HEK293 (cell line): ENCODE measurements around the gene MTMR12.

ENCODE experiments used
- CTCF ChIA-PET: fragments of 350-600 bp; formaldehyde crosslinking; extraction: SDS; loops from one replicate; lab custom pipeline; 2021; ENCODE audit warnings: antibody characterized with exemption; lab: Yijun Ruan, JAX
- POLR2A ChIA-PET: fragments of 300-600 bp; formaldehyde crosslinking; extraction: SDS; loops from one replicate; lab custom pipeline; 2020; ENCODE audit warnings: antibody characterized with exemption, inconsistent platforms; lab: Yijun Ruan, JAX
- H3K27ac ChIP-seq: fragments of 200-500 bp; sonication (Bioruptor generic); 2 replicates; pipeline ENCODE4 v1.5.1; 2014; ENCODE audit warnings: low read depth, low read length, control low read depth, inconsistent platforms; ENCODE audit errors: extremely low read depth
- H3K36me3 ChIP-seq, 2 experiments: fragments of 200-500 bp in 1 of 2; sonication (Bioruptor generic) in 1 of 2; 1 replicate in 1 of 2; 2 replicates in 1 of 2; pipeline ENCODE4 v1.5.1; 2014 to 2017; ENCODE audit warnings: inconsistent platforms in 2 of 2, low read length in 2 of 2; ENCODE audit not compliant: control insufficient read depth in 2 of 2, insufficient read depth in 1 of 2
- H3K4me1 ChIP-seq: fragments of 200-500 bp; sonication (Bioruptor generic); 2 replicates; pipeline ENCODE4 v1.5.1; 2014; ENCODE audit warnings: mild to moderate bottlenecking, low read length, inconsistent platforms; ENCODE audit not compliant: control insufficient read depth, insufficient read depth
- H3K4me3 ChIP-seq: 2 replicates; pipeline ENCODE4 v1.5.1; 2011; ENCODE audit warnings: low read depth, mild to moderate bottlenecking, control low read depth, low read length, moderate library complexity
- H3K9me3 ChIP-seq: fragments of 200-500 bp; sonication (Bioruptor generic); 2 replicates; pipeline ENCODE4 v1.5.1; 2014; ENCODE audit warnings: low read depth, low read length, inconsistent platforms; ENCODE audit not compliant: control insufficient read depth, insufficient read depth
- GFI1B ChIP-seq: fragments of 450-650 bp; formaldehyde crosslinking; IDR thresholded peaks from 2 replicates; pipeline ENCODE4 v1.5.1; 2016; ENCODE audit warnings: missing biosample characterization, missing genetic modification characterization
- HOXA7 ChIP-seq: sonication (generic); formaldehyde crosslinking; IDR thresholded peaks from 2 replicates; pipeline ENCODE4 v1.8.1; 2022; ENCODE audit warnings: missing genetic modification reagents, borderline replicate concordance
- KLF10 ChIP-seq: fragments of 450-650 bp; IDR thresholded peaks from 2 replicates; pipeline ENCODE4 v1.5.1; 2018; ENCODE audit warnings: missing biosample characterization, mild to moderate bottlenecking, missing genetic modification characterization
- KLF16 ChIP-seq: fragments of 450-650 bp; formaldehyde crosslinking; IDR thresholded peaks from 2 replicates; pipeline ENCODE4 v1.5.1; 2017; ENCODE audit warnings: missing biosample characterization, missing genetic modification characterization
- SP3 ChIP-seq: fragments of 450-650 bp; formaldehyde crosslinking; IDR thresholded peaks from 2 replicates; pipeline ENCODE4 v1.5.1; 2016; ENCODE audit warnings: missing biosample characterization, missing genetic modification characterization
- YY1 ChIP-seq: fragments of 450-650 bp; formaldehyde crosslinking; IDR thresholded peaks from 2 replicates; pipeline ENCODE4 v1.5.1; 2018; ENCODE audit warnings: missing biosample characterization, missing genetic modification characterization
- ZBTB7A ChIP-seq: fragments of 450-650 bp; formaldehyde crosslinking; IDR thresholded peaks from 2 replicates; pipeline ENCODE4 v1.5.1; 2016; ENCODE audit warnings: low read depth, missing biosample characterization, missing genetic modification characterization
- ZNF132 ChIP-seq: fragments of 450-650 bp; formaldehyde crosslinking; IDR thresholded peaks from 2 replicates; pipeline ENCODE4 v1.5.1; 2017; ENCODE audit warnings: missing biosample characterization, missing genetic modification characterization, borderline replicate concordance
- ZNF175 ChIP-seq: fragments of 450-650 bp; formaldehyde crosslinking; IDR thresholded peaks from 2 replicates; pipeline ENCODE4 v1.5.1; 2016; ENCODE audit warnings: missing biosample characterization, missing genetic modification characterization
- ZNF184 ChIP-seq: fragments of 450-650 bp; IDR thresholded peaks from 2 replicates; pipeline ENCODE4 v1.5.1; 2018; ENCODE audit warnings: missing biosample characterization, mild to moderate bottlenecking, missing genetic modification characterization
- ZNF248 ChIP-seq: fragments of 450-650 bp; formaldehyde crosslinking; IDR thresholded peaks from 2 replicates; pipeline ENCODE4 v1.5.1; 2017; ENCODE audit warnings: missing biosample characterization, missing genetic modification characterization
- ZNF324 ChIP-seq: fragments of 450-650 bp; formaldehyde crosslinking; IDR thresholded peaks from 2 replicates; pipeline ENCODE4 v1.5.1; 2016; ENCODE audit warnings: missing biosample characterization, missing genetic modification characterization
- ZNF37A ChIP-seq: fragments of 450-650 bp; IDR thresholded peaks from 2 replicates; pipeline ENCODE4 v1.5.1; 2018; ENCODE audit warnings: missing biosample characterization, missing genetic modification characterization
- ZNF530 ChIP-seq: fragments of 450-650 bp; formaldehyde crosslinking; IDR thresholded peaks from 2 replicates; pipeline ENCODE4 v1.5.1; 2016; ENCODE audit warnings: low read depth, missing biosample characterization, missing genetic modification characterization
- ZNF585B ChIP-seq: fragments of 450-650 bp; formaldehyde crosslinking; IDR thresholded peaks from 2 replicates; pipeline ENCODE4 v1.5.1; 2016; ENCODE audit warnings: missing biosample characterization, missing genetic modification characterization
- ZNF623 ChIP-seq: fragments of 450-650 bp; formaldehyde crosslinking; IDR thresholded peaks from 2 replicates; pipeline ENCODE4 v1.5.1; 2016; ENCODE audit warnings: missing biosample characterization, missing genetic modification characterization
- ZNF660 ChIP-seq: fragments of 450-650 bp; IDR thresholded peaks from 2 replicates; pipeline ENCODE4 v1.5.1; 2018; ENCODE audit warnings: missing biosample characterization, mild to moderate bottlenecking, missing genetic modification characterization
- TF ChIP-seq, protein P1 (sequence below): fragments of 450-650 bp; formaldehyde crosslinking; IDR thresholded peaks from 2 replicates; pipeline ENCODE4 v1.5.1; 2016; ENCODE audit warnings: missing biosample characterization, missing genetic modification characterization, borderline replicate concordance
- TF ChIP-seq, protein P2 (sequence below): fragments of 450-650 bp; formaldehyde crosslinking; optimal IDR thresholded peaks from 2 replicates; pipeline ENCODE3; 2016; ENCODE audit warnings: missing biosample characterization, mild to moderate bottlenecking, missing genetic modification characterization
- TF ChIP-seq, protein P3 (sequence below): fragments of 450-650 bp; formaldehyde crosslinking; IDR thresholded peaks from 2 replicates; pipeline ENCODE4 v1.5.1; 2016; ENCODE audit warnings: missing biosample characterization, missing genetic modification characterization
- TF ChIP-seq, protein P4 (sequence below): fragments of 450-650 bp; formaldehyde crosslinking; IDR thresholded peaks from 2 replicates; pipeline ENCODE4 v1.5.1; 2016; ENCODE audit warnings: missing biosample characterization, missing genetic modification characterization

MTMR12 gene

DNA sequence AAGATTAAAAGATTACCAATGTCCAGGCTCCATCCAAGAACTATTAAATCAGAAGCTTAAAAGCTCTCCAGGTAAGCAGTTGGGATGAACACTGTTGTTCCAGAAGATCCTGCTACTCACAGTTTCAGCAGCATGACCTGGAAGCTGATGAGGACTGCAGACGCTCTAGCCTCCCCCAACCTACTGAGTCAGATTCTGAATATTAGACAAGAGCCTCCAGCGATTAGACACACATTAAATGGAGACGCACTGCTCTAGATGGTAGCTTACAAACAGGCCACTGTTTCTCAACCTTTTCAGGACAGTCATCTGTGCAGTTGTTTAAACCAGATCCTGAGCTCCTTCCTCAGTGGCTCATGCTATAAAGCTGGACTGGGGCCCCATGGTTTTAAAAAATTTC lies 54.3 kb downstream of the MTMR12 start (continued):
- no peak for TF ChIP-seq ZNF530

DNA sequence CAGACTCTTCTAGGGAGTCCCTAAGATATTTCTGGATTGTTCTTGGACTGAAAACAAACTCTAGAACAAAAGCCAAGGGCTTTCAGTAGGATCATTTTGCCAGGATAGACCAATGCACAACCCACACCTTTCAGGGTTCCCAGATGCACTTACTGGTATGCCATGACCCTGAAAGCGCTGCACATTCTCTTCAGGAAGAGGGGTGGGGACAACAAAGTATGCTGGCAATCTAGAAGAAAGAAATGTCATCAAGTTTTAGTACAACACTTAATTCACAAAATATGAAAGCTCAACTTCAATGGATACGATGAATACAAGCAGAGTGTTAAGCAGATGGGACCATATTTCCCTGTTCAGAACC lies 57.2 kb downstream of the MTMR12 start:
- ChIA-PET CTCF (interaction anchor here (0.8 to 1.4 kb wide), 2 partner anchors 11 to 24 kb away, joined by 4 read pairs; no protein-coding TSS in a partner anchor), POLR2A (no interaction called here)
- no peak for TF ChIP-seq ZNF248 (tag by site-specific recombination)
- TF ChIP-seq ZNF184 = no peak
- no peak for TF ChIP-seq ZNF660 (tag by site-specific recombination)
- TF ChIP-seq ZNF175 (tag by site-specific recombination) = no peak
- TF ChIP-seq, protein P1, sequence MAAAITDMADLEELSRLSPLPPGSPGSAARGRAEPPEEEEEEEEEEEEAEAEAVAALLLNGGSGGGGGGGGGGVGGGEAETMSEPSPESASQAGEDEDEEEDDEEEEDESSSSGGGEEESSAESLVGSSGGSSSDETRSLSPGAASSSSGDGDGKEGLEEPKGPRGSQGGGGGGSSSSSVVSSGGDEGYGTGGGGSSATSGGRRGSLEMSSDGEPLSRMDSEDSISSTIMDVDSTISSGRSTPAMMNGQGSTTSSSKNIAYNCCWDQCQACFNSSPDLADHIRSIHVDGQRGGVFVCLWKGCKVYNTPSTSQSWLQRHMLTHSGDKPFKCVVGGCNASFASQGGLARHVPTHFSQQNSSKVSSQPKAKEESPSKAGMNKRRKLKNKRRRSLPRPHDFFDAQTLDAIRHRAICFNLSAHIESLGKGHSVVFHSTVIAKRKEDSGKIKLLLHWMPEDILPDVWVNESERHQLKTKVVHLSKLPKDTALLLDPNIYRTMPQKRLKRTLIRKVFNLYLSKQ (tag by site-specific recombination) = no peak
- no peak for TF ChIP-seq KLF16 (tag by site-specific recombination)
- no peak for TF ChIP-seq ZBTB7A (tag by site-specific recombination)
- TF ChIP-seq GFI1B (tag by site-specific recombination) = no peak
- no peak for TF ChIP-seq SP3
- TF ChIP-seq ZNF132 (tag by site-specific recombination) = no peak
- no peak for TF ChIP-seq YY1
- TF ChIP-seq ZNF585B = no peak
- TF ChIP-seq ZNF324 = no peak
- no peak for TF ChIP-seq ZNF623 (tag by site-specific recombination)
- TF ChIP-seq, protein P2, sequence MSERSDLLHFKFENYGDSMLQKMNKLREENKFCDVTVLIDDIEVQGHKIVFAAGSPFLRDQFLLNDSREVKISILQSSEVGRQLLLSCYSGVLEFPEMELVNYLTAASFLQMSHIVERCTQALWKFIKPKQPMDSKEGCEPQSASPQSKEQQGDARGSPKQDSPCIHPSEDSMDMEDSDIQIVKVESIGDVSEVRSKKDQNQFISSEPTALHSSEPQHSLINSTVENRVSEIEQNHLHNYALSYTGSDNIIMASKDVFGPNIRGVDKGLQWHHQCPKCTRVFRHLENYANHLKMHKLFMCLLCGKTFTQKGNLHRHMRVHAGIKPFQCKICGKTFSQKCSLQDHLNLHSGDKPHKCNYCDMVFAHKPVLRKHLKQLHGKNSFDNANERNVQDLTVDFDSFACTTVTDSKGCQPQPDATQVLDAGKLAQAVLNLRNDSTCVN (tag by site-specific recombination) = no peak
- TF ChIP-seq KLF10 (tag by site-specific recombination) = no peak
- no peak for TF ChIP-seq HOXA7 (CRISPR knock-in tag)
- TF ChIP-seq, protein P3, sequence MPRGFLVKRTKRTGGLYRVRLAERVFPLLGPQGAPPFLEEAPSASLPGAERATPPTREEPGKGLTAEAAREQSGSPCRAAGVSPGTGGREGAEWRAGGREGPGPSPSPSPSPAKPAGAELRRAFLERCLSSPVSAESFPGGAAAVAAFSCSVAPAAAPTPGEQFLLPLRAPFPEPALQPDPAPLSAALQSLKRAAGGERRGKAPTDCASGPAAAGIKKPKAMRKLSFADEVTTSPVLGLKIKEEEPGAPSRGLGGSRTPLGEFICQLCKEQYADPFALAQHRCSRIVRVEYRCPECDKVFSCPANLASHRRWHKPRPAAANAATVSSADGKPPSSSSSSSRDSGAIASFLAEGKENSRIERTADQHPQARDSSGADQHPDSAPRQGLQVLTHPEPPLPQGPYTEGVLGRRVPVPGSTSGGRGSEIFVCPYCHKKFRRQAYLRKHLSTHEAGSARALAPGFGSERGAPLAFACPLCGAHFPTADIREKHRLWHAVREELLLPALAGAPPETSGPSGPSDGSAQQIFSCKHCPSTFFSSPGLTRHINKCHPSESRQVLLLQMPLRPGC = no peak
- TF ChIP-seq ZNF37A (tag by site-specific recombination) = no peak
- TF ChIP-seq, protein P4, sequence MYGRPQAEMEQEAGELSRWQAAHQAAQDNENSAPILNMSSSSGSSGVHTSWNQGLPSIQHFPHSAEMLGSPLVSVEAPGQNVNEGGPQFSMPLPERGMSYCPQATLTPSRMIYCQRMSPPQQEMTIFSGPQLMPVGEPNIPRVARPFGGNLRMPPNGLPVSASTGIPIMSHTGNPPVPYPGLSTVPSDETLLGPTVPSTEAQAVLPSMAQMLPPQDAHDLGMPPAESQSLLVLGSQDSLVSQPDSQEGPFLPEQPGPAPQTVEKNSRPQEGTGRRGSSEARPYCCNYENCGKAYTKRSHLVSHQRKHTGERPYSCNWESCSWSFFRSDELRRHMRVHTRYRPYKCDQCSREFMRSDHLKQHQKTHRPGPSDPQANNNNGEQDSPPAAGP (tag by site-specific recombination) = no peak
- Histone ChIP-seq H3K27ac (no peak overlapping the region), H3K9me3 (no peaks in the 10 kb centered on the region), H3K36me3 (peaks cover 45 to 80% of the 10 kb centered on the region in 2 experiments), H3K4me3 (no peak overlapping the region), H3K4me1 (peaks cover 3% of the 10 kb centered on the region; the same call in 1 of the 2 replicates)
